ENCODE data around the gene SLC2A4RG. TPM values are rescaled to one million over a fixed set of nuclear protein-coding genes. Genes with fewer than 3 reads are reported as not detected.
A peak's percentile ranks its signal among the peaks of the same experiment; 100 is the strongest.

Gene SLC2A4RG
- total and polyA plus RNA-seq, 2 of the 13 experiments (the other 11 are each of a cell fraction or from before 2014, with no cell fraction given), result 91.4 to 95.9 TPM

DNA sequence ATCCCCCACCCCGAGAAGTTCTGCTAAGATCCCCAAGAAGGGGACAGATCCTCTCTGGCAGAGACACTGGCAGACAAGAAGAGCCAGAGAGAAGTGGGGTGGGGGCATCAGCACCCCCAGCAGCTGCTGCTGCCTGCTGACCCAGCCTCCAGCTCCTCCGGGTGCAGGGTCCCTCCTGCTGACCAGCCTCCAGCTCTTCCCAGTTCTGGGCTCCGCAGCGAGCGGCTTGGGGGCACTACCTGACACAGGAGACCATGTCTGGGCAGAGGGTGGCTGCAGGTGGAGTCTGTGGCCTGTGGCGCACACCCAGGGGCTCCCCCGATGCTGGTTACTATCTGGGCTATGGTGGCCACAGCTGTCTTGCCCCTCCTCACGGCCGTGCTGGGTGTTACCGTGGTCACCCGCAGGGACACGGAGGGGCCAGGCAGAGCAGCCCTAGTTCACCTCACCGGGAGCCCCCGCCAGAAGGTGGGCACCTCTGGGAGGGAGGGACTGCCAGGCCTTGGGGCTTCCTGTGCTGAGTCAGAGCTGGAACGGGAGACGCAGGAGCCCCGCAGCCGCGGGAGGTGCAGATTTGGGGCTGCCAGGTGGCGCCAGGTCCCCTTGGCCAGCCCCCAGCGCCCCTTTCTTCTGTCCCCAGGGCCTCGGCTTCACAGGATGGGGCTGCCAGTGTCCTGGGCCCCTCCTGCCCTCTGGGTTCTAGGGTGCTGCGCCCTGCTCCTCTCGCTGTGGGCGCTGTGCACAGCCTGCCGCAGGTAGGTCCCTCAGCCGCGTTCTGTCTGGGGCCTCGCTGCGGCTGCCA, 2.5 kb upstream of the SLC2A4RG start (continued):
- TF ChIP-seq, protein P1, sequence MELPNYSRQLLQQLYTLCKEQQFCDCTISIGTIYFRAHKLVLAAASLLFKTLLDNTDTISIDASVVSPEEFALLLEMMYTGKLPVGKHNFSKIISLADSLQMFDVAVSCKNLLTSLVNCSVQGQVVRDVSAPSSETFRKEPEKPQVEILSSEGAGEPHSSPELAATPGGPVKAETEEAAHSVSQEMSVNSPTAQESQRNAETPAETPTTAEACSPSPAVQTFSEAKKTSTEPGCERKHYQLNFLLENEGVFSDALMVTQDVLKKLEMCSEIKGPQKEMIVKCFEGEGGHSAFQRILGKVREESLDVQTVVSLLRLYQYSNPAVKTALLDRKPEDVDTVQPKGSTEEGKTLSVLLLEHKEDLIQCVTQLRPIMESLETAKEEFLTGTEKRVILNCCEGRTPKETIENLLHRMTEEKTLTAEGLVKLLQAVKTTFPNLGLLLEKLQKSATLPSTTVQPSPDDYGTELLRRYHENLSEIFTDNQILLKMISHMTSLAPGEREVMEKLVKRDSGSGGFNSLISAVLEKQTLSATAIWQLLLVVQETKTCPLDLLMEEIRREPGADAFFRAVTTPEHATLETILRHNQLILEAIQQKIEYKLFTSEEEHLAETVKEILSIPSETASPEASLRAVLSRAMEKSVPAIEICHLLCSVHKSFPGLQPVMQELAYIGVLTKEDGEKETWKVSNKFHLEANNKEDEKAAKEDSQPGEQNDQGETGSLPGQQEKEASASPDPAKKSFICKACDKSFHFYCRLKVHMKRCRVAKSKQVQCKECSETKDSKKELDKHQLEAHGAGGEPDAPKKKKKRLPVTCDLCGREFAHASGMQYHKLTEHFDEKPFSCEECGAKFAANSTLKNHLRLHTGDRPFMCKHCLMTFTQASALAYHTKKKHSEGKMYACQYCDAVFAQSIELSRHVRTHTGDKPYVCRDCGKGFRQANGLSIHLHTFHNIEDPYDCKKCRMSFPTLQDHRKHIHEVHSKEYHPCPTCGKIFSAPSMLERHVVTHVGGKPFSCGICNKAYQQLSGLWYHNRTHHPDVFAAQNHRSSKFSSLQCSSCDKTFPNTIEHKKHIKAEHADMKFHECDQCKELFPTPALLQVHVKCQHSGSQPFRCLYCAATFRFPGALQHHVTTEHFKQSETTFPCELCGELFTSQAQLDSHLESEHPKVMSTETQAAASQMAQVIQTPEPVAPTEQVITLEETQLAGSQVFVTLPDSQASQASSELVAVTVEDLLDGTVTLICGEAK (IDR thresholded peaks at IDR 0.05), result no peak
- TF ChIP-seq, protein P1 (CRISPR knock-in tag; IDR thresholded peaks at IDR 0.05), result peak; percentile 56; the same call in 1 of the 2 replicates
- TF ChIP-seq, protein P2, sequence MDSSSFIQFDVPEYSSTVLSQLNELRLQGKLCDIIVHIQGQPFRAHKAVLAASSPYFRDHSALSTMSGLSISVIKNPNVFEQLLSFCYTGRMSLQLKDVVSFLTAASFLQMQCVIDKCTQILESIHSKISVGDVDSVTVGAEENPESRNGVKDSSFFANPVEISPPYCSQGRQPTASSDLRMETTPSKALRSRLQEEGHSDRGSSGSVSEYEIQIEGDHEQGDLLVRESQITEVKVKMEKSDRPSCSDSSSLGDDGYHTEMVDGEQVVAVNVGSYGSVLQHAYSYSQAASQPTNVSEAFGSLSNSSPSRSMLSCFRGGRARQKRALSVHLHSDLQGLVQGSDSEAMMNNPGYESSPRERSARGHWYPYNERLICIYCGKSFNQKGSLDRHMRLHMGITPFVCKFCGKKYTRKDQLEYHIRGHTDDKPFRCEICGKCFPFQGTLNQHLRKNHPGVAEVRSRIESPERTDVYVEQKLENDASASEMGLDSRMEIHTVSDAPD (CRISPR knock-in tag; IDR thresholded peaks at IDR 0.05), result no peak; the same call in 1 of the 2 replicates
- no peak for TF ChIP-seq FOXA1 (IDR thresholded peaks at IDR 0.05)
- no peak; the same call in 1 of the 2 replicates for TF ChIP-seq FOXA1 (CRISPR knock-in tag; IDR thresholded peaks at IDR 0.05)
- TF ChIP-seq CCDC6 (CRISPR knock-in tag; IDR thresholded peaks at IDR 0.05), result no peak
- TF ChIP-seq SMAD1 (CRISPR knock-in tag; IDR thresholded peaks at IDR 0.05; ENCODE audit: borderline replicate concordance, low read depth), result no peak; the same call in 1 of the 2 replicates
- no peak for TF ChIP-seq THYN1 (CRISPR knock-in tag; IDR thresholded peaks at IDR 0.05; ENCODE audit: borderline replicate concordance, low read depth)
- TF ChIP-seq, protein P3, sequence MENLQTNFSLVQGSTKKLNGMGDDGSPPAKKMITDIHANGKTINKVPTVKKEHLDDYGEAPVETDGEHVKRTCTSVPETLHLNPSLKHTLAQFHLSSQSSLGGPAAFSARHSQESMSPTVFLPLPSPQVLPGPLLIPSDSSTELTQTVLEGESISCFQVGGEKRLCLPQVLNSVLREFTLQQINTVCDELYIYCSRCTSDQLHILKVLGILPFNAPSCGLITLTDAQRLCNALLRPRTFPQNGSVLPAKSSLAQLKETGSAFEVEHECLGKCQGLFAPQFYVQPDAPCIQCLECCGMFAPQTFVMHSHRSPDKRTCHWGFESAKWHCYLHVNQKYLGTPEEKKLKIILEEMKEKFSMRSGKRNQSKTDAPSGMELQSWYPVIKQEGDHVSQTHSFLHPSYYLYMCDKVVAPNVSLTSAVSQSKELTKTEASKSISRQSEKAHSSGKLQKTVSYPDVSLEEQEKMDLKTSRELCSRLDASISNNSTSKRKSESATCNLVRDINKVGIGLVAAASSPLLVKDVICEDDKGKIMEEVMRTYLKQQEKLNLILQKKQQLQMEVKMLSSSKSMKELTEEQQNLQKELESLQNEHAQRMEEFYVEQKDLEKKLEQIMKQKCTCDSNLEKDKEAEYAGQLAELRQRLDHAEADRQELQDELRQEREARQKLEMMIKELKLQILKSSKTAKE (CRISPR knock-in tag; IDR thresholded peaks at IDR 0.05; ENCODE audit: borderline replicate concordance), result no peak
- TF ChIP-seq SOX6 (IDR thresholded peaks at IDR 0.05), result no peak
- no peak for TF ChIP-seq SOX6 (CRISPR knock-in tag; IDR thresholded peaks at IDR 0.05)
- peak; percentile 12; the same call in 1 of the 2 replicates for TF ChIP-seq ARID2 (CRISPR knock-in tag; IDR thresholded peaks at IDR 0.05; ENCODE audit: borderline replicate concordance)
- TF ChIP-seq DPF2 (CRISPR knock-in tag; IDR thresholded peaks at IDR 0.05; ENCODE audit: borderline replicate concordance, low read depth), result peak; percentile 64
- TF ChIP-seq, protein P4, sequence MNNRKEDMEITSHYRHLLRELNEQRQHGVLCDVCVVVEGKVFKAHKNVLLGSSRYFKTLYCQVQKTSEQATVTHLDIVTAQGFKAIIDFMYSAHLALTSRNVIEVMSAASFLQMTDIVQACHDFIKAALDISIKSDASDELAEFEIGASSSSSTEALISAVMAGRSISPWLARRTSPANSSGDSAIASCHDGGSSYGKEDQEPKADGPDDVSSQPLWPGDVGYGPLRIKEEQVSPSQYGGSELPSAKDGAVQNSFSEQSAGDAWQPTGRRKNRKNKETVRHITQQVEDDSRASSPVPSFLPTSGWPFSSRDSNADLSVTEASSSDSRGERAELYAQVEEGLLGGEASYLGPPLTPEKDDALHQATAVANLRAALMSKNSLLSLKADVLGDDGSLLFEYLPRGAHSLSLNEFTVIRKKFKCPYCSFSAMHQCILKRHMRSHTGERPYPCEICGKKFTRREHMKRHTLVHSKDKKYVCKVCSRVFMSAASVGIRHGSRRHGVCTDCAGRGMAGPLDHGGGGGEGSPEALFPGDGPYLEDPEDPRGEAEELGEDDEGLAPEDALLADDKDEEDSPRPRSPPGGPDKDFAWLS (CRISPR knock-in tag; IDR thresholded peaks at IDR 0.05; ENCODE audit: borderline replicate concordance), result no peak

Data from HepG2 (cell line).